ENCODE measurements around the gene PKM. TPM values are rescaled to one million over a fixed set of nuclear protein-coding genes. Genes with fewer than 3 reads are reported as not detected.
A peak's percentile ranks its signal among the peaks of the same experiment; 100 is the strongest.

Gene PKM
- total RNA-seq, 4 donors from 2014 or later = 261 to 293 (median 272) TPM

- Histone ChIP-seq H3K36me3 (no peaks in the 10 kb centered on the region), H3K27me3 (no peaks in the 10 kb centered on the region), H3K4me1 (peaks cover 0 to 24% (median 17%) of the 10 kb centered on the region in 4 donors), H3K27ac (peak overlapping the region in 1 of 4 donors; percentile 26), H3K4me3 (no peak overlapping the region), H3K9me3 (no peaks in the 10 kb centered on the region)
- TF ChIP-seq EP300 (IDR thresholded peaks at IDR 0.05) (no peak), POLR2A (IDR thresholded peaks at IDR 0.05) (no peak), CTCF (IDR thresholded peaks at IDR 0.05) (no peak)
- 84 to 90% methylated on average over 7 of the region's 7 CpGs for WGBS, 2 donors
- no peak for DNase-seq (ENCODE audit: low spot score in 2 of 2)
These were observed 60.3 kb downstream of the PKM start for GRCh38 chr15:72170691-72171090.

DNA sequence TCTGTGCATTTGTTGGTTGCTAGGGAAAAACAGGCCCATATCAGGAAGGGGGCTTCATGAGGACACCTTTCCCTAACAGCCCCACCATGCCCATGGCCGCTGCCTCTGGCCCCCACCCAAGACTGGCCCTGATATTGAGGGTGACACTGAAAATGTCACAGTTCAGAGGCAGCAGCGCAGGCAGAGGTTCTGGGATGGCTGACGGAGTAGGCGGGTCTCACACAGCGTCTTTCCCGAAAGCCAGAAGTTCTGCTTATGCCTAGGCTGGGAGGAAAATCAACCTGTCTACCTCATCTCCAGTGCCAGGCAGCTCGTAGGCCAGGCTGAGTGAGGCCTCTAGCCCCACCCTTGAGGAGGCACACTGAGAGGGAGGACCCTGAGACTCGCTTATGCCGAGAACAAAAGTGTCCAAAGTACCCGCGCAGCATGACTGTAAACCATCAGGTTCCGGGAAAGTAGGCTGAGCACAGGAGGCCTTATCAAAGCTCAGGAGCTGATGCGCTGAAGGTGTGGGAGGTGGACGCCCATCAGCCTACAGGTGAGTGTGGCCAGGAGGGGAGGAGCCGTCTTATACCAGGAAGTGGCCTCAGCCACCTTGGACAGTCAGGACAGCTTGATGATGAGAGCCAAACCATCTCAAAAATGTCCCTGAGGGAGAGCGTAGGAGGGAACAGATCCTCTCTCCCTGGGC is 60.9 kb downstream of the PKM start:
- DNase-seq (ENCODE audit: low spot score in 2 of 2) = no peak
- Histone ChIP-seq H3K36me3 (no peaks in the 10 kb centered on the region), H3K4me3 (no peak overlapping the region), H3K4me1 (peaks cover 0 to 19% (median 15%) of the 10 kb centered on the region in 4 donors), H3K9me3 (no peaks in the 10 kb centered on the region), H3K27ac (peak overlapping the region in 3 of 4 donors; percentile 9 to 47 (median 26)), H3K27me3 (no peaks in the 10 kb centered on the region)
- TF ChIP-seq POLR2A (IDR thresholded peaks at IDR 0.05) = no peak
- no peak for TF ChIP-seq EP300 (IDR thresholded peaks at IDR 0.05)
- no peak for TF ChIP-seq CTCF (IDR thresholded peaks at IDR 0.05)
- 71 to 89% methylated on average over 16 of the region's 16 CpGs for WGBS, 2 donors

DNA sequence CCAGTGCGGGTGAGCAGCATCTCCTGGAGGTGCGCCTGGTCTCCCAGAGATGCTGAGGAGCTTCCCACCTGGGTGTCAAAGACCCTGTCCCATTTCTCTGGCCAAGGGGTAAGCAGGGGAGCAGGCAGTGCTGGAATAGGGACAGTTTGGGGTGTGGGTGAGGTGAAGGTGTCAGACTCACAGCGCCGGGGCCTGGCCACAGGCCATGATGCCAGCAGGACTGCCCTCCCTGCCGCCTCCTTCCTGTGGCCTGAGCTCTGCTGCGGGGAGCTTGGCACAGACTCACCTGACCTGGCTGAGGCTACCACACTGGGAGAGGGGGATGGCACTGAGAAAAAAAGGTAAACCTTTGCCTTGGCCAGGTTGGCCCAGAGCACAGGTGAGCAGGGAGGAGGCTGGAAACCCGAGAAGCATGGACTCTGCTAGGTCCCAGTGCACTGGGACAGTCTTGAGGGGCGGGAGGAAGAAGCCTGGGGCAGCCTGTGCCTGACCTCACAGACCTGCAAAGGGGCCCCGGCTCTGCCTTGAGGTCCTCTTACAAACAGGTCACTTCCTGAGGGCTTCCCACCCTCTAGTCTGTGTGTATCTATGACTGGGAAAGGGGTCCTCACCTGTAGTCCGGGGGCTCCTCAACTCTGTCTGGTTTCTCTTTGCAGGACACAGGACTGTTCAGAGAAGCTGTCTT is 61.6 kb downstream of the PKM start:
- Histone ChIP-seq H3K27me3 (no peaks in the 10 kb centered on the region), H3K9me3 (no peaks in the 10 kb centered on the region), H3K27ac (peak overlapping the region in 2 of 4 donors; percentile 26 to 47), H3K4me3 (no peak overlapping the region), H3K4me1 (peaks cover 0 to 19% (median 15%) of the 10 kb centered on the region in 4 donors), H3K36me3 (no peaks in the 10 kb centered on the region)
- whole genome bisulfite sequencing, 2 donors = 71% methylated on average over 9 to 10 of the region's 10 CpGs
- no peak for TF ChIP-seq CTCF (IDR thresholded peaks at IDR 0.05)
- no peak for DNase-seq (ENCODE audit: low spot score in 2 of 2)

DNA sequence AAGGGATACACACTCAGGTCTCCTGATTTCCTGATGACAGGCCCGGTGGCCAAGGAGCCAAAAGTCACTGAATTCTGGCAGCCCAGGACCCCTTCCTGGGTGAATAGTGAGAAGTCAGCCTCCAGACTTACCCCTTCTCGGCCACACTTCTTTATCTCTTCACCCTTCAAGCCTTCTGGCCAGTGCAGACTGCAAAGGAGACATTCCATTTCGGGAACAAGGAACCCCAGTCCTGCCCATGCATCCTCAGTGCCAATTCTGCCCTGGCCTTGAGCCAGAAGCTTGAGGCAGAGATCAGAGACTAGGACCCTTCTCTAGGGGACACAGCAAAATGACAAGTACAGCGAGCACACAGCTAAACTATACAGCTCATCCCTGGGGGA is 62.2 kb downstream of the PKM start:
- no peaks in the 10 kb centered on the region for H3K9me3 ChIP-seq
- H3K36me3 ChIP-seq = no peaks in the 10 kb centered on the region
- no peak overlapping the region for H3K27ac ChIP-seq
- H3K27me3 ChIP-seq = no peaks in the 10 kb centered on the region
- 48% methylated on average over 4 of the region's 4 CpGs for WGBS, 2 donors
- H3K4me1 ChIP-seq = peaks cover 0 to 19% (median 15%) of the 10 kb centered on the region in 4 donors
- TF ChIP-seq EP300 (IDR thresholded peaks at IDR 0.05) (no peak), POLR2A (IDR thresholded peaks at IDR 0.05) (no peak), CTCF (IDR thresholded peaks at IDR 0.05) (no peak)
- no peak for DNase-seq (ENCODE audit: low spot score in 2 of 2)
- H3K4me3 ChIP-seq = no peak overlapping the region

DNA sequence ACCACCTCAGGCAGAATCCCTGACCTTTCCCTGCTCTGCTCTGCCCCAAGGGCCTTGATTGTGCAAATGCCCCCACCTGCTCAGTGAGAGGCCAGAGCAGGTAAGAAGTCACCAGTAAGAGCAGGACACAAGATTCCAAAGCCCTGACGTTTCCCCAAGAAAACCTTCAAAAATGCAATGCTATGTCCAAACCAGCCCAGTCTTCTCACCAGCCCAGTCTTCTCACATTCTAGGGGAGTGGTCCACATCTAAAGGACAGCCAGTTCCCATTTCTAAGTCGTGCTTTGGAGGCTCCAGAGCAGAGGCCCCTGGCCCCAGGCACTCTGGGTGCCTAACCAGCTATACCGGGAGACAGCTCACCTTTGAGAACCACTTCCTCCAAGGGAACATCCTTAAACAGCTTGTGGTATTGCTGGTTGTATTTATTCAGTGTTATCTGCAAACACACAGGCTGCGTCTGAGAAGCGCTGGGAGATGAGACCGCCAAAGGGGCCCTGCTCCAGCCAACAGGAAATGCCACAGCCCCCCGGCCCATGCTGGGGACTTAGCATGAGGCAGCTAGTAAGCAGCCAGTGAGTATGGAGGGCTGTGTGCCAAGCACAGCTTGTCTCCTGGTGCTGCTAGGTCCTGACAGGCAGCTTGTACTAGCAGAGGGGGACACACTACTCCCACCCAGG is 62.7 kb downstream of the PKM start:
- Histone ChIP-seq H3K4me1 (peaks cover 0 to 19% (median 15%) of the 10 kb centered on the region in 4 donors), H3K36me3 (no peaks in the 10 kb centered on the region), H3K9me3 (no peaks in the 10 kb centered on the region), H3K27ac (no peak overlapping the region), H3K4me3 (no peak overlapping the region), H3K27me3 (no peaks in the 10 kb centered on the region)
- 36 to 38% methylated on average over 7 of the region's 7 CpGs for WGBS, 2 donors
- TF ChIP-seq POLR2A (IDR thresholded peaks at IDR 0.05) (no peak), CTCF (IDR thresholded peaks at IDR 0.05) (no peak), EP300 (IDR thresholded peaks at IDR 0.05) (no peak)
- no peak for DNase-seq (ENCODE audit: low spot score in 2 of 2)

Measured in tibial nerve (tissue), 4 donors.